Measurements from ENCODE around the gene SMO.

The SMO gene

GRCh38 chr7:129149511-129149910, 38.9 kb upstream of the SMO start:
- in situ Hi-C loops (cut with HindIII; ENCODE audit: low sequenced_read_pairs) = no loop called here
- no peak overlapping the region for H3K4me3 ChIP-seq (ENCODE audit: low read depth, low read length)
- no peak for DNase-seq (ENCODE audit: low read depth)
- no peak for TF ChIP-seq CTCF (IDR thresholded peaks at IDR 0.05; ENCODE audit: low read depth, low read length, missing control alignments)

- in situ Hi-C loops (cut with HindIII; ENCODE audit: low sequenced_read_pairs) = no loop called here
- no peak for TF ChIP-seq CTCF (IDR thresholded peaks at IDR 0.05; ENCODE audit: low read depth, low read length, missing control alignments)
- no peak overlapping the region for H3K4me3 ChIP-seq (ENCODE audit: low read depth, low read length)
- no peak for DNase-seq (ENCODE audit: low read depth)
Observed at GRCh38 chr7:129150199-129150996, 38.0 kb upstream of the SMO start.

GRCh38 chr7:129157651-129158050, 30.8 kb upstream of the SMO start:
- in situ Hi-C loops (cut with HindIII; ENCODE audit: low sequenced_read_pairs) = no loop called here
- no peak for DNase-seq (ENCODE audit: low read depth)
- H3K4me3 ChIP-seq (ENCODE audit: low read depth, low read length) = no peak overlapping the region
- no peak for TF ChIP-seq CTCF (IDR thresholded peaks at IDR 0.05; ENCODE audit: low read depth, low read length, missing control alignments)

GRCh38 chr7:129159539-129159938, 28.9 kb upstream of the SMO start:
- no peak overlapping the region for H3K4me3 ChIP-seq (ENCODE audit: low read depth, low read length)
- no peak for TF ChIP-seq CTCF (IDR thresholded peaks at IDR 0.05; ENCODE audit: low read depth, low read length, missing control alignments)
- DNase-seq (ENCODE audit: low read depth) = no peak
- in situ Hi-C loops (cut with HindIII; ENCODE audit: low sequenced_read_pairs) = no loop called here

GRCh38 chr7:129160161-129160905, 28.1 kb upstream of the SMO start:
- in situ Hi-C loops (cut with HindIII; ENCODE audit: low sequenced_read_pairs) = no loop called here
- TF ChIP-seq CTCF (IDR thresholded peaks at IDR 0.05; ENCODE audit: low read depth, low read length, missing control alignments) = no peak
- DNase-seq (ENCODE audit: low read depth) = no peak

GRCh38 chr7:129161524-129162225, 26.8 kb upstream of the SMO start:
- no peak overlapping the region for H3K4me3 ChIP-seq (ENCODE audit: low read depth, low read length)
- no peak for TF ChIP-seq CTCF (IDR thresholded peaks at IDR 0.05; ENCODE audit: low read depth, low read length, missing control alignments)
- no peak for DNase-seq (ENCODE audit: low read depth)
- in situ Hi-C loops (cut with HindIII; ENCODE audit: low sequenced_read_pairs) = no loop called here

More at GRCh38 chr7:129160161-129160905, 28.1 kb upstream of the SMO start:
- H3K4me3 ChIP-seq (ENCODE audit: low read depth, low read length) = no peak overlapping the region
